ENCODE measurements around the gene NLRP6. TPM values are rescaled to one million over a fixed set of nuclear protein-coding genes. Genes with fewer than 3 reads are reported as not detected.
A peak's percentile ranks its signal among the peaks of the same experiment; 100 is the strongest.

Gene NLRP6
- total and polyA plus RNA-seq, 2 donors from 2014 or later: 0.32 to 1.6 TPM

DNA sequence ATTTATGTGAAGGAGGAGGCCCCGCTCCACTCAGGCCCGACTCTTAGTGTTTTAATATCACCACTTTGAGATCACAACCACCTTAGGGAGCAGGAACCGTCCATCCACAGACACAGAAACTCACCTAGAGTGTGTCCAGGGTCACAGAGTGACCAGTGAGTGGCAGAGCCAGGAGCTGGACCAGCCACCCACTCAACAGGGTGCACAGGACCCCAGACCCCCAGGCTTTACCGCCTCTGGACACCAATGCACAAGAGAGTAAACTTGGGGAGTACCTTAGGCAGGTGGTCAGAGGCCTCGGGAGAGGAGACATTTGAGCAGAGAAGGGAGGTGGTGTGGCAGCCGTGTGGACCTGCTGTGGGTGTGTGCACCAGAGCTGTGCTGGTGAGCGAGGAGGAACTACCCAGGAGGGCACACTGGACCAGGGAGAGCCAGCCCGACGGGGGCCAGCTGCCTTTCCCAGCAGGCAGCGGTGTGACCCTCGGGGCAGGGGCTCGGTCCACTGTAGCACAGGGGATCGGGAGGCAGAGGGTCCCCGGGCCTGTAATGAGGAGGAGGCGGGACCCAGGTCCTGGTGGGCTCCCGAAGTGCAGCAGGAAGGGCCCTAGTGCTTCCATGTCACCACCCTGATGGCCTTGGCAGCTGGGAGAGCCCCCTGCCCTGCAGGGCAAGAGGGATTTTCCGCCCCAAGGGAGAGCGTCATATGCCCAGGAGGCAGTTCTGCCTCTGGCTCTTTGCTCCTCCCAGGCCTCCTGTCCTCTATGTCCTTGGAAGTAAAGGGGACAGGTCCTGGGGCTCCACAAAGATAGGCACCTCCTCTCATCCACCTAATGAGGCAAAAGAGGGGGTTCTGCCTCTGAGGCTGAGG lies 7.5 kb upstream of the NLRP6 start:
- H3K27ac ChIP-seq (ENCODE audit: low read depth in 2 of 2, low read length in 2 of 2): no peak overlapping the region
- H3K9ac ChIP-seq (ENCODE audit: low read length in 3 of 3): no peak overlapping the region
- H3K27me3 ChIP-seq (ENCODE audit: control insufficient read depth, insufficient read depth, low read length): no peaks in the 10 kb centered on the region
- no peak overlapping the region for H3K4me3 ChIP-seq (ENCODE audit: low read length in 3 of 3)
- no peaks in the 10 kb centered on the region for H3K9me3 ChIP-seq (ENCODE audit: control insufficient read depth in 2 of 3, insufficient read depth in 1 of 3, low read length in 3 of 3)
- DNase-seq: peak in 1 of 5 donors; percentile 79
- no peak for FAIRE-seq
- H3K36me3 ChIP-seq (ENCODE audit: control insufficient read depth in 2 of 3, insufficient read depth in 3 of 3, low read length in 3 of 3): no peaks in the 10 kb centered on the region
- peaks cover 0 to 2% (median 0%) of the 10 kb centered on the region in 3 donors for H3K4me1 ChIP-seq (ENCODE audit: control insufficient read depth in 2 of 3, insufficient read depth in 2 of 3, low read depth in 1 of 3, low read length in 3 of 3)
- TF ChIP-seq, protein P1, sequence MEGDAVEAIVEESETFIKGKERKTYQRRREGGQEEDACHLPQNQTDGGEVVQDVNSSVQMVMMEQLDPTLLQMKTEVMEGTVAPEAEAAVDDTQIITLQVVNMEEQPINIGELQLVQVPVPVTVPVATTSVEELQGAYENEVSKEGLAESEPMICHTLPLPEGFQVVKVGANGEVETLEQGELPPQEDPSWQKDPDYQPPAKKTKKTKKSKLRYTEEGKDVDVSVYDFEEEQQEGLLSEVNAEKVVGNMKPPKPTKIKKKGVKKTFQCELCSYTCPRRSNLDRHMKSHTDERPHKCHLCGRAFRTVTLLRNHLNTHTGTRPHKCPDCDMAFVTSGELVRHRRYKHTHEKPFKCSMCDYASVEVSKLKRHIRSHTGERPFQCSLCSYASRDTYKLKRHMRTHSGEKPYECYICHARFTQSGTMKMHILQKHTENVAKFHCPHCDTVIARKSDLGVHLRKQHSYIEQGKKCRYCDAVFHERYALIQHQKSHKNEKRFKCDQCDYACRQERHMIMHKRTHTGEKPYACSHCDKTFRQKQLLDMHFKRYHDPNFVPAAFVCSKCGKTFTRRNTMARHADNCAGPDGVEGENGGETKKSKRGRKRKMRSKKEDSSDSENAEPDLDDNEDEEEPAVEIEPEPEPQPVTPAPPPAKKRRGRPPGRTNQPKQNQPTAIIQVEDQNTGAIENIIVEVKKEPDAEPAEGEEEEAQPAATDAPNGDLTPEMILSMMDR (IDR thresholded peaks at IDR 0.05; ENCODE audit: borderline replicate concordance, extremely low read depth, insufficient read depth): no peak
- intact Hi-C loops (cut with DNase I): no loop called here

DNA sequence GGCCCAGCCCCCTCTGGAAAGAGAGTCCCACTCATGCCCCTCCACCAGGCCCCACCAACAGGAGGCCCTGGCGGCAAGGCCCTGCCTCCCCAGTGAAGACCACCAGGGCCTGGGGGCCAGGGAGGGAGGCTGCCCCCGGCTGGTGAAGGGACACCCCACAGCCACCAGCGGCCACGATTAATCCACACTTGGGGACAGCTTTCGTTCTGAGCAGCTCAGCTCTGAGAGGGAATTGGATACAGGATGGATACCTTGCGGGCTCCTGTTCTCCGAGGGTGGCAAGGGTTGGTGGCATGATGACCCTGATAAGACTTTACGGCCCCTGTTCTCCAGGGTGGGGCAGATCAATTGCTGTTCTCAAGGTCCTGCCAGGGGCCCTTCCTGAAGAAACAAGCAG lies 6.9 kb upstream of the NLRP6 start:
- Histone ChIP-seq H3K9ac (ENCODE audit: low read length in 3 of 3) (no peak overlapping the region), H3K4me1 (ENCODE audit: control insufficient read depth in 2 of 3, insufficient read depth in 2 of 3, low read depth in 1 of 3, low read length in 3 of 3) (peaks cover 0 to 2% (median 0%) of the 10 kb centered on the region in 3 donors), H3K27ac (ENCODE audit: low read depth in 2 of 2, low read length in 2 of 2) (no peak overlapping the region), H3K4me3 (ENCODE audit: low read length in 3 of 3) (no peak overlapping the region), H3K9me3 (ENCODE audit: control insufficient read depth in 2 of 3, insufficient read depth in 1 of 3, low read length in 3 of 3) (no peaks in the 10 kb centered on the region), H3K36me3 (ENCODE audit: control insufficient read depth in 2 of 3, insufficient read depth in 3 of 3, low read length in 3 of 3) (no peaks in the 10 kb centered on the region), H3K27me3 (ENCODE audit: control insufficient read depth, insufficient read depth, low read length) (no peaks in the 10 kb centered on the region)
- DNase-seq (peak in 1 of 5 donors; percentile 69), FAIRE-seq (no peak)
- TF ChIP-seq, protein P1 (IDR thresholded peaks at IDR 0.05; ENCODE audit: borderline replicate concordance, extremely low read depth, insufficient read depth): no peak
- intact Hi-C loops (cut with DNase I): no loop called here

DNA sequence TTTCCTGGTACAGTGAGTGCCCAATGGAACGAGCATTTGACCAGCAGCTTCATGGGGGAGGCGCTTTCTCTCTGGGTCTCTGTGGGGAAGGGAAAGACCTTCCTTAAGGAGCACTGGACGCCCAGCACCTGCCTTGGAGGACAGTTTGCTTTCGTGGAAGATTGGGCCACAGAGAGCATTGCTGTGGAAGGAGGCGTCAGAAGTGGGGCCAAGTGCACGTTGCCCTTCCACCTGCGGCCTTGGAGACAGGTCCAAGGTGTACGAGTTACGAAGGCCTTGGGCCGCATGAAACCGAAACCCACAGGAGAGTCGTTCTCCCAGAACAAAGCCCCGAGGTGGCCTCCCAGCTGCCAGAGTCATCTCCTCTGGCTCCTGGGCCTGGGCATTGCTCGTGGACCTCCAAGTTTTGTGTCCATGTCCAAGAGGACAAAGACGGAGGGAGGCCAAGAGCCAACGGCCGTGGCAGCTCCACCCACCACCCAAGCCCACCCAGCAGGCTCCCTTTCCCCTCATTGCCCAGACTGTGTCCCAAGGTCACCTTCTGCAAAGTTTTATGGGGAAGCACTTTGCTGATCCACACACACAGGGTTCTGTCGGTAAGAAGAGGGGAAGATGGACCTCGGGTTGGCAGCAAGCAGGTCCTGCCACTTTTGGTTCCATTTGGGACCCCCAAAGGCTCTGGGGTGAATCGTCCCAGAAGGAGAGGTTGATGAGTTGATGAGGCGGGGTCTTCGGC lies 5.8 kb upstream of the NLRP6 start:
- Histone ChIP-seq H3K36me3 (ENCODE audit: control insufficient read depth in 2 of 3, insufficient read depth in 3 of 3, low read length in 3 of 3) (no peaks in the 10 kb centered on the region), H3K27ac (ENCODE audit: low read depth in 2 of 2, low read length in 2 of 2) (no peak overlapping the region), H3K9ac (ENCODE audit: low read length in 3 of 3) (no peak overlapping the region), H3K27me3 (ENCODE audit: control insufficient read depth, insufficient read depth, low read length) (no peaks in the 10 kb centered on the region), H3K4me3 (ENCODE audit: low read length in 3 of 3) (no peak overlapping the region), H3K4me1 (ENCODE audit: control insufficient read depth in 2 of 3, insufficient read depth in 2 of 3, low read depth in 1 of 3, low read length in 3 of 3) (peaks cover 0 to 2% (median 0%) of the 10 kb centered on the region in 3 donors), H3K9me3 (ENCODE audit: control insufficient read depth in 2 of 3, insufficient read depth in 1 of 3, low read length in 3 of 3) (no peaks in the 10 kb centered on the region)
- FAIRE-seq (no peak), DNase-seq (peak in 1 of 5 donors; percentile 63)
- TF ChIP-seq, protein P1 (IDR thresholded peaks at IDR 0.05; ENCODE audit: borderline replicate concordance, extremely low read depth, insufficient read depth): no peak
- intact Hi-C loops (cut with DNase I): no loop called here

Measured in kidney (tissue), 14 donors.